ENCODE measurements around the gene SPAAR. TPM values are rescaled to one million over a fixed set of nuclear protein-coding genes. Genes with fewer than 3 reads are reported as not detected.
"Not testable (repeated sequence)": the region's sequence is repeated elsewhere in the genome, so short reads cannot be mapped to it uniquely, and the experiment has no call there.

SPAAR gene
- total RNA-seq, 1 experiment from 2014 or later = not detected

GRCh38 chr9:35923598-35923926 lies 14.3 kb downstream of the SPAAR start:
- DNase-seq (ENCODE audit: low read depth) = no peak

DNA sequence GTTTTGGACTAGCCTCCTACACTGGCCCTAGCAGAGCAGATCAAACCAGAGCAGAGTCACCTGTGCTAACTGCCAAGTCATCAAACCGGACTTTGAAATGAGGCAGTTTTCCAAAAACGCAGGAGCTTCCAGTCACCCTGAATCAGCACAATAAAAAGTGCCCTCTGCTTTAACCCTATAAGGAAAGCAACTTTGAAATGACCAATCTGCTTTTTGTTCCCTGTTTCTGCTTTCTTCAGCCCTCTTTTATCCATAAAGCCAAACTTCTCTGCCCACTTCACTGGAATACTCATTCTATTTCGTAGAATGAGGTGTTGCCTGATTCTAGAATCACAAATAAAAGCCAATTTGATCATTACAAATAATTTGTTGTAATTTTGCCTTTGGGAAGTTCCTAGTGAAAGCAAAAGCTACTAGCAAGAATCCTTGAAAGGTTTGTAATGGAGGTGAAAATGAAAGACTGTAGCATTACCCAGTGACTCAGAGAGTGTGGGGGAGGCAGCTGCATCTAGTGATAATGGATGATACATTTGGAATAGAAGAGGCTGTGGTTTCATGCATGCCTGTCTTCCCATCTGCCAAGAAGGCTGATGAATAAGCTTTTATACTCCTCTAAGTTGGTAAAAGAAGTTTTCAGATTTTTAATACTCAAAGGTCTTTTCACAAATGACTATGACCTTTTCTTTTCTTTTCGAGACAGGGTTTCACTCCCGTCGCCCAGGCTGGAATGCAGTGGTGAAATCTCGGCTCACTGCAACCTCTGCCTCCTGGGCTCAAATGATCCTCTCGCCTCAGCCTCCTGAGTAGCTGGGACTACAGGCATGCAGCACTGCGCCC lies 14.9 kb downstream of the SPAAR start:
- peak; percentile 98 for DNase-seq (ENCODE audit: low read depth)

- DNase-seq (ENCODE audit: low read depth) = no peak
Measured at GRCh38 chr9:35928591-35929452, 19.5 kb downstream of the SPAAR start.

- no peak for DNase-seq (ENCODE audit: low read depth)
Measured at GRCh38 chr9:35929453-35929718, 20.1 kb downstream of the SPAAR start.

GRCh38 chr9:35930521-35930920 lies 21.2 kb downstream of the SPAAR start:
- DNase-seq (ENCODE audit: low read depth) = no peak

GRCh38 chr9:35930989-35931388 lies 21.7 kb downstream of the SPAAR start:
- no peak for DNase-seq (ENCODE audit: low read depth)

GRCh38 chr9:35932735-35933134 lies 23.4 kb downstream of the SPAAR start:
- no peak for DNase-seq (ENCODE audit: low read depth)

- DNase-seq (ENCODE audit: low read depth) = no peak
Measured at GRCh38 chr9:35933550-35934067, 24.3 kb downstream of the SPAAR start.

DNA sequence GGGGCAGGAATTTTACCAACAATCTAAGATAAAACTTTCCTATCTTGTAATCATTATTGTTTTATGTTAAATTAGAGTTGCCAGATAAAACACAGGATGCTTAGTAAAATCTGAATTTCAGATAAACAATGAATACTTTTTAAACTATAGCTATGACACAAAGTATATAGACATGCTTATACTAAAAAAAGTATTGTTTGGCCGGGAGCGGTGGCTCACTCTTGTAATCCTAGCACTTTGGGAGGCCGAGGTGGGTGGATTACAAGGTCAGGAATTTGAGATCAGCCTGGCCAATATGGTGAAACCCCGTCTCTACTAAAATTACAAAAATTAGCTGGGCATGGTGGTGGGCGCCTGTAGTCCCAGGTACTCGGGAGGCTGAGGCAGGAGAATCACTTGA lies 24.8 kb downstream of the SPAAR start:
- DNase-seq (ENCODE audit: low read depth) = not testable (repeated sequence)

DNA sequence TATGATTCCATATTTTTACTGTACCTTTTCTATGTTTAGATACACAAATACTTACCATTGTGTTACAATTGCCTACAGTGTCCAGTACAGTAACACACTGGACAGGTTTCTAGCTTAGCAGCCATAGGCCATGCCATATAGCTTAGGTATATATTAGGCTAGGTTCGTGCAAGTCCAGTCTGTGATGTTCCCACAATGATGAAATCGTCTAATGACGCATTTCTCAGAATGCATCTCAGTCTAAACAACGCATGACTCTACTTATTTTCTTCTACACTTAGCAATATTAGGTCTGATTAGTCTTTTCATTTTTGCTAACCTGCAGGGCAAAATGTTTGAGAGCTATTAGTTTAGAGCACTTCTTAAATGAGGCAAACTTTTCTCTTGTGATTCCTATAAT lies 26.0 kb downstream of the SPAAR start:
- peak; percentile 49 for DNase-seq (ENCODE audit: low read depth)

GRCh38 chr9:35935755-35936509 lies 26.6 kb downstream of the SPAAR start:
- DNase-seq (ENCODE audit: low read depth) = peak; percentile 74

- no peak for DNase-seq (ENCODE audit: low read depth)
Measured at GRCh38 chr9:35937227-35937626, 27.9 kb downstream of the SPAAR start.

GRCh38 chr9:35938474-35939356 lies 29.4 kb downstream of the SPAAR start:
- no peak for DNase-seq (ENCODE audit: low read depth)

GRCh38 chr9:35939679-35940250 lies 30.5 kb downstream of the SPAAR start:
- no peak for DNase-seq (ENCODE audit: low read depth)

DNA sequence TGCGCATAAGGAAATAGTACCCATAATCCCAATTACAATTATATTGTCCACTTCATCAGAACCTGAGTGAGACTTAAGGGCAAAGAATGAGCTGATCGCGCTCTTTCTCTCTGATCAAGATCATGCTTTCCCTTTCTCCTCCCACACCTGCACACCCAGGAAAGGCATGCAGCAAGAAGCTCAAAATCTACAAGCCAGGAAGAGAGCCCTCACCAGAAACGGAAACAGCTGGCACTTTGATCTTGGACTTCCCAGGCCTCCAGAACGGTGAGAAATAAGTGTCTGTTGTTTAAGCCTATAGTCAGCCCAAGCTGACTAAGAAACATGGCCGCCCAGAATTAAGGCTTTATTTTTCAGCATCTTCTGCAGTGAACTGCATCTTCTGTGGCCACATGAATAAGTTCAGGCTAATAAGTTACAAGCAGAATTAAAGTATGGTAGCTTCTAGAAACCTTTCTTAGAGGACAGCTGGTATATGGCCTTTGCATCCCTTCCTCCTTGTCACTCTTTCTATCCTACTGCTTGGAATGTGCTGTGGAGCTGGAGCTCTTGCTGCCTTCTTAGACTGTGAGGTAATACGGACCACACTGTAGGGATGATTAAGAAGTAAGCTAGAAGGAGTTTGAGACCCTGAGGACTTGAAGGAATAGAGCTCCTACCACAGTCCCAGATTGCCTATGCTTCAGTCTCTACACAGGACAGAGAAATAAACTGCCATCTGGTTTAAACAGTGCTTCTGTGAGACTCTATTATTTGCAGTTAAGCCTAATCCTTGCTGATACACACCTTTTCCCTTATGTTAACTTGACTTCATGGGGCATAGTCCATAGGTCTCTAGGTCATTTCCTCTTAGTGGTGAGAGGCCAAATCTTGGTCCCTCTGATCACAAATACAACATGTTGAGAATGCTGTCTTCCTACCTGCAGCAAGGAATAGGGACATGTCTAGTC lies 31.4 kb downstream of the SPAAR start:
- DNase-seq (ENCODE audit: low read depth) = no peak

GRCh38 chr9:35942286-35942685 lies 33.0 kb downstream of the SPAAR start:
- DNase-seq (ENCODE audit: low read depth) = no peak

DNA sequence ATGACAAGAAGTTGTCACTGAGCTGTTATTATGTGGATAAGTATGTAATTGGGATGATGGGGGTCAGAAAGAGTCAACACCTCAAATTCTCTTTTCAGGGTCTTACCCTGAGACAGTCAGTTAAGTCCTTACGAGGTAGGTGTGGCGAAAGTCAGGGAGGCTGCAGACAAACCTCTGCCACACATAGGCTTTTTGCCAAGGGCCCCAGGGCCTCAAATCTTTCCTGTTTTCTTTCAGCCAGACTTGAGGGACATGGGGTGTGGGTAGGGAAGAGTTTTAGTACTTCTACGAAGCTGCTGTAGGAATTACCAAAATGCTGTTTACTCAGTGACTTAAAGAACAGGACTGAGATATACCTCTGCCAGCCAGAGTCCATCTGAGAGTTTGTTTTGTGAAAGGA lies 34.9 kb downstream of the SPAAR start:
- no peak for DNase-seq (ENCODE audit: low read depth)

DNA sequence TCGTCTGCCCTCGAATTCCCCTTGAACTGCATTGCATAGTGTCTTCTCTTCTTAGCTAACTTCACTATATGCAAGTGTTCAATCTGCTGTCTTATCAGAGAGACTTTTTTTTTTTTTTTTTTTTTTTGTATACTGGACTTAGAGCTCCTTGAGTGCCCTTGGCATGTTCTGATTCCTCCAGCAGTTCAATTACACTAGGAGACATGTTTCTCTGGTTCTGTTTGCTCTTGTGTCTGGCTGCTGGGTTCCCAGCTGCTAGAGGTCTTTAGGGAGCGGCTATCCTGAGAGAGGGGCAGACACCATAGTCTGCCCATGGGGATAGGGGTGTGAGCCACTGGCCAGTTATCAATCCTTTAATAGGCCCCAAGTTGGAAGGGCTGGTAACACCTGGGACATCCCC lies 35.6 kb downstream of the SPAAR start:
- no peak for DNase-seq (ENCODE audit: low read depth)

- peak; percentile 88 for DNase-seq (ENCODE audit: low read depth)
Measured at GRCh38 chr9:35945341-35946018, 36.2 kb downstream of the SPAAR start.

Measured in M059J (cell line).